Endothelial cell (in vitro differentiated cells): Measurements from ENCODE around the gene FTCD. TPM values are rescaled to one million over a fixed set of nuclear protein-coding genes. Genes with fewer than 3 reads are reported as not detected.
A peak's percentile ranks its signal among the peaks of the same experiment; 100 is the strongest.
"Not testable (repeated sequence)": the region's sequence is repeated elsewhere in the genome, so short reads cannot be mapped to it uniquely, and the experiment has no call there.

Source experiments
- DNase-seq: peaks from one replicate; pipeline ENCODE4 v3.0.0; 2021; ENCODE audit warnings: low spot score
- H3K27ac Mint-ChIP-seq: one replicate; pipeline ENCODE4 v1.8.0; 2021; ENCODE audit warnings: mixed read lengths, inconsistent platforms; ENCODE audit not compliant: unreplicated experiment
- H3K27me3 Mint-ChIP-seq: one replicate; pipeline ENCODE4 v1.8.0; 2021; ENCODE audit warnings: mild to moderate bottlenecking, moderate library complexity, mixed read lengths, inconsistent platforms; ENCODE audit not compliant: unreplicated experiment
- H3K36me3 Mint-ChIP-seq: one replicate; pipeline ENCODE4 v1.8.0; 2021; ENCODE audit warnings: mild to moderate bottlenecking, low read depth, mixed read lengths, inconsistent platforms; ENCODE audit not compliant: unreplicated experiment
- H3K4me1 Mint-ChIP-seq: one replicate; pipeline ENCODE4 v1.8.0; 2021; ENCODE audit warnings: mild to moderate bottlenecking, mixed read lengths, inconsistent platforms; ENCODE audit not compliant: unreplicated experiment
- H3K4me3 Mint-ChIP-seq: one replicate; pipeline ENCODE4 v1.8.0; 2021; ENCODE audit warnings: mild to moderate bottlenecking, mixed read lengths, inconsistent platforms; ENCODE audit not compliant: unreplicated experiment
- H3K9me3 Mint-ChIP-seq: one replicate; pipeline ENCODE4 v1.8.0; 2021; ENCODE audit warnings: mixed read lengths, inconsistent platforms; ENCODE audit not compliant: unreplicated experiment
- CTCF ChIP-seq: fragments of 200-600 bp; sonication (generic); IDR thresholded peaks from one replicate; pipeline ENCODE4 v1.5.0; 2021; ENCODE audit warnings: antibody characterized with exemption; ENCODE audit not compliant: unreplicated experiment
- total RNA-seq: library from RNA; stranded (reverse); fragmentation: NEBNext Ultra II Directional; extraction: Animal tissue kit (Norgen Biotek cat#: 25700); gene quantifications from one replicate; pipeline ENCODE4 v1.2.1, GENCODE V29; 2021; ENCODE audit not compliant: unreplicated experiment

Gene FTCD
- total RNA-seq, 1 donor from 2014 or later = 1.5 TPM

GRCh38 chr21:46180079-46180722 is 24.8 kb upstream of the FTCD start:
- Mint-ChIP-seq H3K36me3 (no peaks in the 10 kb centered on the region), H3K4me1 (peaks cover under 1% of the 10 kb centered on the region), H3K9me3 (no peaks in the 10 kb centered on the region), H3K27me3 (peaks cover 2% of the 10 kb centered on the region), H3K27ac (no peak overlapping the region), H3K4me3 (no peak overlapping the region)
- DNase-seq = no peak
- no peak for TF ChIP-seq CTCF

- no peaks in the 10 kb centered on the region for H3K27me3 Mint-ChIP-seq
- H3K27ac Mint-ChIP-seq = no peak overlapping the region
- no peaks in the 10 kb centered on the region for H3K36me3 Mint-ChIP-seq
- no peak for TF ChIP-seq CTCF
- H3K4me1 Mint-ChIP-seq = no peaks in the 10 kb centered on the region
- no peaks in the 10 kb centered on the region for H3K9me3 Mint-ChIP-seq
- no peak for DNase-seq
- no peak overlapping the region for H3K4me3 Mint-ChIP-seq
Measured at GRCh38 chr21:46179708-46180078, 24.3 kb upstream of the FTCD start.

GRCh38 chr21:46178961-46179360 is 23.6 kb upstream of the FTCD start:
- Mint-ChIP-seq H3K36me3 (no peaks in the 10 kb centered on the region), H3K9me3 (no peaks in the 10 kb centered on the region), H3K27ac (no peak overlapping the region), H3K4me3 (no peak overlapping the region), H3K4me1 (no peaks in the 10 kb centered on the region), H3K27me3 (no peaks in the 10 kb centered on the region)
- TF ChIP-seq CTCF = no peak
- no peak for DNase-seq

- DNase-seq, H3K36me3 Mint-ChIP-seq, H3K4me3 Mint-ChIP-seq, H3K27ac Mint-ChIP-seq, H3K27me3 Mint-ChIP-seq, H3K9me3 Mint-ChIP-seq, H3K4me1 Mint-ChIP-seq: not testable (repeated sequence)
Measured at GRCh38 chr21:46176443-46177129, 21.2 kb upstream of the FTCD start.

- DNase-seq = no peak
- Mint-ChIP-seq H3K4me3 (no peak overlapping the region), H3K4me1 (peaks cover 4% of the 10 kb centered on the region), H3K9me3 (no peaks in the 10 kb centered on the region), H3K27ac (peak overlapping the region; percentile 61), H3K36me3 (peaks cover 13% of the 10 kb centered on the region), H3K27me3 (peaks cover 7% of the 10 kb centered on the region)
- no peak for TF ChIP-seq CTCF
Measured at GRCh38 chr21:46173573-46173972, 18.2 kb upstream of the FTCD start.
